Testis (tissue), 2 donors: ENCODE results near the gene PLCB1.

Experiments
- CTCF ChIP-seq, 3 experiments: fragments of 450-650 bp in 2 of 3; fragments of 200-600 bp in 1 of 3; sonication (generic) in 1 of 3; IDR thresholded peaks; one replicate each; pipeline ENCODE4 v1.5.1; 2016 to 2019; ENCODE audit warnings: antibody characterized with exemption in 3 of 3, mild to moderate bottlenecking in 2 of 3, moderate library complexity in 1 of 3
- POLR2A ChIP-seq: fragments of 450-650 bp; IDR thresholded peaks from one replicate; pipeline ENCODE4 v1.6.1; 2017; ENCODE audit warnings: antibody characterized with exemption, mild to moderate bottlenecking, moderate library complexity

GRCh38 chr20:8287340-8287739, 155.3 kb downstream of the PLCB1 start:
- TF ChIP-seq CTCF (IDR thresholded peaks at IDR 0.05) (no peak), POLR2A (no peak)
